Measurements from ENCODE around the gene MCCC2.
"Not testable (repeated sequence)": the region's sequence is repeated elsewhere in the genome, so short reads cannot be mapped to it uniquely, and the experiment has no call there.

The MCCC2 gene

GRCh38 chr5:71573591-71573990 lies 13.5 kb upstream of the MCCC2 start:
- TF ChIP-seq ZFX (IDR thresholded peaks at IDR 0.05; ENCODE audit: borderline replicate concordance): no peak
- peak; percentile 13; the same call in 1 of the 2 replicates for TF ChIP-seq CTCF (IDR thresholded peaks at IDR 0.05)
- H3K27ac ChIP-seq: peak overlapping the region; percentile 13; the same call in 1 of the 2 replicates

GRCh38 chr5:71575588-71575987 lies 11.6 kb upstream of the MCCC2 start:
- H3K27ac ChIP-seq: not testable (repeated sequence)

GRCh38 chr5:71576241-71576640 lies 10.9 kb upstream of the MCCC2 start:
- peak overlapping the region; percentile 29; the same call in 1 of the 2 replicates for H3K27ac ChIP-seq
- TF ChIP-seq CTCF (IDR thresholded peaks at IDR 0.05) (no peak), ZFX (IDR thresholded peaks at IDR 0.05; ENCODE audit: borderline replicate concordance) (no peak)

- H3K27ac ChIP-seq: not testable (repeated sequence)
Measured at GRCh38 chr5:71577839-71578238, 9.3 kb upstream of the MCCC2 start.

- peak overlapping the region; percentile 85 for H3K27ac ChIP-seq
- TF ChIP-seq CTCF (IDR thresholded peaks at IDR 0.05) (no peak), ZFX (IDR thresholded peaks at IDR 0.05; ENCODE audit: borderline replicate concordance) (no peak)
Measured at GRCh38 chr5:71582945-71583584, 4.1 kb upstream of the MCCC2 start.

- peak overlapping the region; percentile 85 for H3K27ac ChIP-seq
- TF ChIP-seq ZFX (IDR thresholded peaks at IDR 0.05; ENCODE audit: borderline replicate concordance): no peak
- TF ChIP-seq CTCF (IDR thresholded peaks at IDR 0.05): no peak
Measured at GRCh38 chr5:71586052-71586940, 844 bp upstream of the MCCC2 start.

GRCh38 chr5:71587766-71588532 lies 809 bp downstream of the MCCC2 start:
- peak overlapping the region; percentile 85 for H3K27ac ChIP-seq
- TF ChIP-seq ZFX (IDR thresholded peaks at IDR 0.05; ENCODE audit: borderline replicate concordance) (no peak), CTCF (IDR thresholded peaks at IDR 0.05) (no peak)

- H3K27ac ChIP-seq: peak overlapping the region; percentile 85
- TF ChIP-seq ZFX (IDR thresholded peaks at IDR 0.05; ENCODE audit: borderline replicate concordance): no peak
- no peak for TF ChIP-seq CTCF (IDR thresholded peaks at IDR 0.05)
Measured at GRCh38 chr5:71588533-71588885, 1.4 kb downstream of the MCCC2 start.

Data from 22Rv1 (cell line).